Esophagus muscularis mucosa (tissue), 4 donors: ENCODE data around the gene TANGO6. TPM values are rescaled to one million over a fixed set of nuclear protein-coding genes. Genes with fewer than 3 reads are reported as not detected.

Experiments used
- DNase-seq: peaks from one replicate; pipeline ENCODE4 v3.0.0-alpha.2; 2017; ENCODE audit errors: extremely low spot score
- H3K27ac ChIP-seq, 4 donors: fragments of 200-600 bp; sonication (generic); replicated peaks in 1 of 4; 1 replicate in 3 of 4; 2 replicates in 1 of 4; pipeline ENCODE4 v1.5.1; 2016 to 2019; ENCODE audit warnings: mild to moderate bottlenecking in 1 of 4
- H3K27me3 ChIP-seq, 4 donors: fragments of 200-600 bp; sonication (generic); one replicate each; pipeline versions ENCODE4 v1.5.1 to v1.6.0; 2016 to 2019
- H3K36me3 ChIP-seq, 4 donors: fragments of 200-600 bp; sonication (generic); one replicate each; pipeline ENCODE4 v1.5.1; 2016 to 2019
- H3K4me1 ChIP-seq, 4 donors: fragments of 200-600 bp; sonication (generic); one replicate each; pipeline ENCODE4 v1.5.1; 2016 to 2019
- H3K4me3 ChIP-seq, 4 donors: fragments of 200-600 bp; sonication (generic); 1 replicate in 2 of 4; 2 replicates in 2 of 4; pipeline ENCODE4 v1.5.1; 2016 to 2019; ENCODE audit warnings: mild to moderate bottlenecking in 4 of 4, moderate library complexity in 1 of 4
- H3K9me3 ChIP-seq, 4 donors: fragments of 200-600 bp; sonication (generic); 1 replicate in 3 of 4; 2 replicates in 1 of 4; pipeline ENCODE4 v1.5.1; 2016 to 2019
- CTCF ChIP-seq, 3 experiments: fragments of 200-600 bp in 2 of 3; fragments of 450-650 bp in 1 of 3; sonication (generic) in 2 of 3; IDR thresholded peaks; one replicate each; pipeline ENCODE4 v1.5.1; 2017 to 2019; ENCODE audit warnings: antibody characterized with exemption in 3 of 3, mild to moderate bottlenecking in 2 of 3, moderate library complexity in 1 of 3
- EP300 ChIP-seq: sonication (generic); formaldehyde crosslinking; IDR thresholded peaks from one replicate; pipeline ENCODE4 v1.6.1; 2017; ENCODE audit warnings: antibody characterized with exemption
- POLR2A ChIP-seq: fragments of 450-650 bp; IDR thresholded peaks from one replicate; pipeline ENCODE4 v1.6.1; 2017; ENCODE audit warnings: antibody characterized with exemption, moderate library complexity, mild to moderate bottlenecking, low read depth
- POLR2AphosphoS5 ChIP-seq, 2 donors: sonication (generic); formaldehyde crosslinking; IDR thresholded peaks; one replicate each; pipeline ENCODE4 v1.6.1; 2017; ENCODE audit warnings: antibody characterized with exemption in 2 of 2
- WGBS: methylation state at CpG from one replicate; pipeline ENCODE4 v1.1.5; 2018; 5-methylcytosine and 5-hydroxymethylcytosine counted together
- intact Hi-C: fragments of 100-400 bp; cut with DNase I; formaldehyde crosslinking; loops from one replicate; pipeline ENCODE4 v1.15.1; 2023
- total RNA-seq, 4 donors: library from RNA; depleted of rRNA; stranded (reverse); fragments of >200 nt; gene quantifications; one replicate each; pipeline versions ENCODE4 v1.1.0 to v1.2.1, GENCODE V29; 2016

The TANGO6 gene
- total RNA-seq, 4 donors from 2014 or later, result 15.7 to 21.3 (median 18.3) TPM

GRCh38 chr16:69115837-69116236 is 272.5 kb downstream of the TANGO6 start:
- no peak for TF ChIP-seq CTCF (IDR thresholded peaks at IDR 0.05)
- no peak for TF ChIP-seq EP300
- no peak for TF ChIP-seq POLR2A
- TF ChIP-seq POLR2AphosphoS5 (IDR thresholded peaks at IDR 0.05), result no peak
- intact Hi-C loops, result no loop called here

GRCh38 chr16:69116256-69116875 is 273.0 kb downstream of the TANGO6 start:
- peaks cover 6 to 41% (median 21%) of the 10 kb centered on the region in 4 donors for H3K4me1 ChIP-seq
- DNase-seq, result no peak
- 84% methylated on average over 7 of the region's 7 CpGs for WGBS
- intact Hi-C loops, result no loop called here
- no peaks in the 10 kb centered on the region for H3K9me3 ChIP-seq
- H3K36me3 ChIP-seq, result peaks cover 20 to 86% (median 59%) of the 10 kb centered on the region in 4 donors
- H3K4me3 ChIP-seq, result no peak overlapping the region
- H3K27ac ChIP-seq, result peak overlapping the region in 1 of 4 donors; percentile 8
- no peaks in the 10 kb centered on the region for H3K27me3 ChIP-seq
- TF ChIP-seq POLR2AphosphoS5 (IDR thresholded peaks at IDR 0.05), result no peak
- TF ChIP-seq EP300, result no peak
- TF ChIP-seq POLR2A, result no peak
- TF ChIP-seq CTCF (IDR thresholded peaks at IDR 0.05), result no peak

More at GRCh38 chr16:69115837-69116236, 272.5 kb downstream of the TANGO6 start:
- Histone ChIP-seq H3K4me1 (peaks cover 6 to 41% (median 21%) of the 10 kb centered on the region in 4 donors), H3K27ac (no peak overlapping the region), H3K4me3 (no peak overlapping the region), H3K36me3 (peaks cover 15 to 83% (median 57%) of the 10 kb centered on the region in 4 donors), H3K27me3 (no peaks in the 10 kb centered on the region), H3K9me3 (no peaks in the 10 kb centered on the region)
- no peak for DNase-seq
- 82% methylated on average over 1 of the region's 1 CpG for WGBS

GRCh38 chr16:69116906-69117305 is 273.6 kb downstream of the TANGO6 start:
- no peak for DNase-seq
- H3K36me3 ChIP-seq, result peaks cover 20 to 85% (median 60%) of the 10 kb centered on the region in 4 donors
- no peak overlapping the region for H3K4me3 ChIP-seq
- TF ChIP-seq POLR2A, result no peak
- no peak for TF ChIP-seq CTCF (IDR thresholded peaks at IDR 0.05)
- TF ChIP-seq EP300, result no peak
- TF ChIP-seq POLR2AphosphoS5 (IDR thresholded peaks at IDR 0.05), result no peak
- H3K27me3 ChIP-seq, result no peaks in the 10 kb centered on the region
- peak overlapping the region in 1 of 4 donors; percentile 8 for H3K27ac ChIP-seq
- H3K9me3 ChIP-seq, result no peaks in the 10 kb centered on the region
- WGBS, result 72% methylated on average over 6 of the region's 6 CpGs
- H3K4me1 ChIP-seq, result peaks cover 6 to 41% (median 21%) of the 10 kb centered on the region in 4 donors
- intact Hi-C loops, result no loop called here

- WGBS, result 100% methylated on average over 2 of the region's 2 CpGs
- H3K36me3 ChIP-seq, result peaks cover 20 to 79% (median 60%) of the 10 kb centered on the region in 4 donors
- intact Hi-C loops, result no loop called here
- no peaks in the 10 kb centered on the region for H3K9me3 ChIP-seq
- H3K4me1 ChIP-seq, result peaks cover 0 to 37% (median 16%) of the 10 kb centered on the region in 4 donors
- H3K4me3 ChIP-seq, result no peak overlapping the region
- H3K27me3 ChIP-seq, result no peaks in the 10 kb centered on the region
- no peak for DNase-seq
- TF ChIP-seq POLR2A (no peak), POLR2AphosphoS5 (IDR thresholded peaks at IDR 0.05) (no peak), CTCF (IDR thresholded peaks at IDR 0.05) (no peak), EP300 (no peak)
- no peak overlapping the region for H3K27ac ChIP-seq
Observed at GRCh38 chr16:69118468-69118867, 275.1 kb downstream of the TANGO6 start.

- no peak for TF ChIP-seq EP300
- TF ChIP-seq CTCF (IDR thresholded peaks at IDR 0.05), result no peak
- TF ChIP-seq POLR2AphosphoS5 (IDR thresholded peaks at IDR 0.05), result no peak
- TF ChIP-seq POLR2A, result no peak
- no peak for DNase-seq
- Histone ChIP-seq H3K27ac (no peak overlapping the region), H3K4me3 (no peak overlapping the region), H3K27me3 (no peaks in the 10 kb centered on the region), H3K4me1 (peaks cover 0 to 38% (median 16%) of the 10 kb centered on the region in 4 donors), H3K36me3 (peaks cover 20 to 74% (median 57%) of the 10 kb centered on the region in 4 donors), H3K9me3 (no peaks in the 10 kb centered on the region)
- no CpG with 5 or more reads among the region's 2 CpGs for WGBS
- intact Hi-C loops, result no loop called here
Observed at GRCh38 chr16:69118994-69119393, 275.7 kb downstream of the TANGO6 start.
